MG63 (cell line): ENCODE data around the gene BICDL2. TPM values are rescaled to one million over a fixed set of nuclear protein-coding genes. Genes with fewer than 3 reads are reported as not detected.
"Not testable (repeated sequence)": the region's sequence is repeated elsewhere in the genome, so short reads cannot be mapped to it uniquely, and the experiment has no call there.

Source experiments
- DNase-seq: peaks from one replicate; pipeline ENCODE4 v3.0.0-alpha.2; 2020
- H3K27me3 ChIP-seq: fragments of 250-450 bp; sonication (Bioruptor Pico); 2 replicates; pipeline ENCODE4 v1.5.1; 2020; ENCODE audit warnings: mild to moderate bottlenecking, moderate library complexity
- H3K36me3 ChIP-seq: fragments of 250-450 bp; sonication (Bioruptor Pico); 2 replicates; pipeline ENCODE4 v1.5.1; 2020; ENCODE audit warnings: mild to moderate bottlenecking, moderate library complexity
- H3K4me3 ChIP-seq: fragments of 250-450 bp; sonication (Bioruptor Pico); 2 replicates; pipeline ENCODE4 v1.5.1; 2020; ENCODE audit warnings: mild to moderate bottlenecking, moderate library complexity
- H3K9me3 ChIP-seq: fragments of 250-450 bp; sonication (Bioruptor Pico); 2 replicates; pipeline ENCODE4 v1.5.1; 2020; ENCODE audit warnings: mild to moderate bottlenecking, moderate library complexity
- total RNA-seq: library from RNA; depleted of rRNA; stranded (reverse); fragments of >200 nt; shearing (Covaris generic); gene quantifications from 2 replicates; pipeline ENCODE4 v1.2.3, GENCODE V29; 2014; ENCODE audit warnings: low replicate concordance

Gene BICDL2
- total RNA-seq, 1 experiment from 2014 or later, result not detected

DNA sequence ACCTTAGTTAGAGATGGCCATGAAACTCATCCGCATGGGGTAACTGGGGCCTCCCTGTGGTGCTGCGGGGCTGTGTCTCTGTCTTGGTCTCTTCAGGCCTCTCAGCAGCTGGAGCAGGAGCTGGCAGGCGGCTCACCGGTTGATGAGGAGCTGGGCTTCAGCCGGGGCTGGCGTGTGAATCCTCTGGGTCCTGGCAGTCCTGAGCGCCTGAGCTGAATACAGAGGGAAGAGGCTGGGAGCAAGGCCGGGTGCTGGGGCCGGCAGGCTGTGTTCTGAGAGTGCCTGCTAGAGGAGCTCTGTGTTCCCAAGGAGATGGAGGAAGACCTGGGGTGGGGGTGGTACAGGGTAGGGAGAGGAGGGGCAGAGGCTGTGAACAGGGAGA, 19.0 kb upstream of the BICDL2 start:
- not testable (repeated sequence) for H3K36me3 ChIP-seq, H3K27me3 ChIP-seq, DNase-seq, H3K4me3 ChIP-seq, H3K9me3 ChIP-seq

- no peaks in the 10 kb centered on the region; the same call in 1 of the 2 replicates for H3K36me3 ChIP-seq
- no peak overlapping the region for H3K4me3 ChIP-seq
- DNase-seq, result no peak
- no peaks in the 10 kb centered on the region for H3K27me3 ChIP-seq
- H3K9me3 ChIP-seq, result no peaks in the 10 kb centered on the region
Observed at GRCh38 chr16:3054965-3055733, 18.4 kb upstream of the BICDL2 start.

- H3K27me3 ChIP-seq, DNase-seq, H3K4me3 ChIP-seq, H3K36me3 ChIP-seq, H3K9me3 ChIP-seq: not testable (repeated sequence)
Observed at GRCh38 chr16:3053330-3053710, 16.6 kb upstream of the BICDL2 start.

- H3K27me3 ChIP-seq, H3K4me3 ChIP-seq, DNase-seq, H3K36me3 ChIP-seq, H3K9me3 ChIP-seq: not testable (repeated sequence)
Observed at GRCh38 chr16:3052571-3053329, 16.0 kb upstream of the BICDL2 start.

DNA sequence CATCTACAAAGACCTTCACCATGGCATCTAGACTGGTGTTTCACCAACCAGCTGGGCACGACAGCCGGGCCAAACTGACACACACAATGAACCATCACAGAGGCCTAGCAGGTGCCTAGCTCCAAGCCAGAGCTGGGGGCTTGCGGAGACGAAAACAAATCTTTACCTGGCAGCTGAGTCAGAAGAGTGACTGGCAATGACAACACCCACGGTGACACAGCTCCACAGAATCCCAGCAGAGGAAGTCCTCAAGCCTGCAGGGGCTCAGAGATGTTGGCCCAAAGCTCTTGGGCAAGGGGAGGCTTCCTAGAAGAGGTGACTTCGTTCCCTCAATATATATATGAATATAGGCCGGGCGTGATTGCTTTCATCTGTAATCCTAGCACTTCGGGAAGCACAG, 14.8 kb upstream of the BICDL2 start:
- Histone ChIP-seq H3K27me3 (peaks cover 7% of the 10 kb centered on the region; the same call in 1 of the 2 replicates), H3K9me3 (no peaks in the 10 kb centered on the region), H3K4me3 (no peak overlapping the region), H3K36me3 (no peaks in the 10 kb centered on the region)
- no peak for DNase-seq

DNA sequence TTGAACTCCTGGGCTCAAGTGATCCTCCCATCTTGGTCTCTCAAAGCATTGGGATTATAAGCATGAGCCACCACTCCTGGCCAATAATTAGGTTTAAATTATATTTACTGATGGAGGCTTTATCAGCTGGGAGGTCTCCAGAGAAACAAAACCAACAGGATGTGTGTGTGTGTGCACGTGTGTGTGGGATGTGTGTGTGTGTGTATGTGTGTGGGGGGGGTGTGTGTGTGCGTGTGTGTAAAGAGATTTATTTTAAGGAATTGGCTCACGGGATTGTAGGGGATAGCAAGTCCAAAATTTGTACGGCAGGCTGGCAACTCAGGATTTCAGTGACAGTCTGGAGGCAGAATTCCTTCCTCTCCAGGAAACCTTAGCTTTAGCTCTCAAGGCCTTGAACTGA, 14.3 kb upstream of the BICDL2 start:
- DNase-seq, result no peak
- no peaks in the 10 kb centered on the region for H3K9me3 ChIP-seq
- no peaks in the 10 kb centered on the region for H3K36me3 ChIP-seq
- H3K4me3 ChIP-seq, result no peak overlapping the region
- H3K27me3 ChIP-seq, result peaks cover 12% of the 10 kb centered on the region

DNA sequence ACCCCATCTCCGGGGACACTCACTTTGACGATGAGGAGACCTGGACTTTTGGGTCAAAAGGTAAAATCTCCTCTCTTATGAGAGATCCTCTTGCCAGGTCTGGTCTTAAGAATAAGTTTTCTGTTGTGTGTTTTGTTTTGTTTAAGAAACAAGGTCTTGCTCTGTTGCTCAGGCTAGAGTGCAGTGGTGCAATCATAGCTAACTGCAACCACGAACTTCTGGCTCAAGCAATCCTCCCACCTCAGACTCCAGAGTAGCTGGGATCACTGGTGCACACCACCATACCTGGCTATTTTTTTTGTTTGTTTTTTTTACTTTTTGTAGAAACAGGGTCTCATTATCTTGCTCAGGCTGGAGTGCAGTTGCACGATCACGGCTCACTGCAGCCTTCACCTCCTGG, 13.7 kb upstream of the BICDL2 start:
- DNase-seq, result no peak
- Histone ChIP-seq H3K36me3 (no peaks in the 10 kb centered on the region), H3K4me3 (no peak overlapping the region), H3K27me3 (peaks cover 16% of the 10 kb centered on the region), H3K9me3 (no peaks in the 10 kb centered on the region)

- H3K36me3 ChIP-seq, result no peaks in the 10 kb centered on the region
- no peak overlapping the region for H3K4me3 ChIP-seq
- H3K9me3 ChIP-seq, result no peaks in the 10 kb centered on the region
- H3K27me3 ChIP-seq, result peaks cover 20% of the 10 kb centered on the region
- DNase-seq, result no peak
Observed at GRCh38 chr16:3049921-3050481, 13.3 kb upstream of the BICDL2 start.

DNA sequence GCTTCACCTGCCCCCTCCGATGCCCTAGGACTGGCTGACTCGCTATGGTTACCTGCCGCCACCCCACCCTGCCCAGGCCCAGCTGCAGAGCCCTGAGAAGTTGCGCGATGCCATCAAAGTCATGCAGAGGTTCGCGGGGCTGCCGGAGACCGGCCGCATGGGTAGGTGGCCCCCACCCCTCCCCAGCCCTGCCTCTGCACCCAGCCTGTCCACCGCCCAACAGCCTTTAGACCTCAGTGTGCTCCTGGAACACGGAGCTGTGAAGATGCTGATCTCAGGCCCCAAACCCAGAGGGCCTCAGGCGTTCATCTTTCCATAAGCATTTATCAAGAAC, 10.6 kb upstream of the BICDL2 start:
- H3K27me3 ChIP-seq, result peaks cover 28% of the 10 kb centered on the region
- H3K4me3 ChIP-seq, result no peak overlapping the region
- H3K36me3 ChIP-seq, result no peaks in the 10 kb centered on the region

DNA sequence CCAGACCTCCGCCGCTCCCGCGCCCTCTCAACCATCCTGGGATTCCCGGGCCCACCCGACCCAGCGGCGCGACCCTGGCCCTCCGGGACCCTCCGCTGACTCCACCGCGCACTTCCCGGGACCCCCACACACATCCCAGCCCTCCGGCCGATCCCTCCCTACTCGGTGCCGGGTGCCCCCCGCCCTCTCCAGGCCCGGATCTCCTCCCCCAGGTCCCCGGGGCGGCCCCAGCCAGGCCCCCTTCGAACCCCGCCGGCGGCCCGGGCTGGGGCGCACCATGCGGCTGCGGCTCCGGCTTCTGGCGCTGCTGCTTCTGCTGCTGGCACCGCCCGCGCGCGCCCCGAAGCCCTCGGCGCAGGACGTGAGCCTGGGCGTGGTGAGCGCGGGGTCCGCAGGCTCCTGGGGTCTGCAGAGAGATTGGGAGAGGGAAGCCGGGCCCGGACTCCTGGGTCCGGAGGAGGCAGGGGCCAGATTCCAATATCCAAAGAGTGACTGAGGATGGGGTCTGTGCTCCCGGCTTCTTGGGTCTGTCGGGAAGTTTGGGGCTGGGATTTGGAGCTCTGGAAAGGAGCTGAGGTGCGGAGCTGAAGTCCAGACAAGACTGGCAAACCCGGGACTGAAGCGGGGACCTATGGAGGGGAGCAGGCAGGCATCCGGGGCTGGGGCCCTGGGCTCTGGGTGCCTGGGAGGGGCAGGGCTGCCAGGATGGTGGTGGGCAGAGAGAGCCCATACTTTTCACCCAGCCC, 10.1 kb upstream of the BICDL2 start:
- no peaks in the 10 kb centered on the region for H3K9me3 ChIP-seq
- DNase-seq, result no peak
- no peak overlapping the region for H3K4me3 ChIP-seq
- no peaks in the 10 kb centered on the region for H3K36me3 ChIP-seq
- H3K27me3 ChIP-seq, result peaks cover 28% of the 10 kb centered on the region

More for the DNA sequence above, 10.6 kb upstream of the BICDL2 start:
- no peaks in the 10 kb centered on the region for H3K9me3 ChIP-seq
- DNase-seq, result no peak

DNA sequence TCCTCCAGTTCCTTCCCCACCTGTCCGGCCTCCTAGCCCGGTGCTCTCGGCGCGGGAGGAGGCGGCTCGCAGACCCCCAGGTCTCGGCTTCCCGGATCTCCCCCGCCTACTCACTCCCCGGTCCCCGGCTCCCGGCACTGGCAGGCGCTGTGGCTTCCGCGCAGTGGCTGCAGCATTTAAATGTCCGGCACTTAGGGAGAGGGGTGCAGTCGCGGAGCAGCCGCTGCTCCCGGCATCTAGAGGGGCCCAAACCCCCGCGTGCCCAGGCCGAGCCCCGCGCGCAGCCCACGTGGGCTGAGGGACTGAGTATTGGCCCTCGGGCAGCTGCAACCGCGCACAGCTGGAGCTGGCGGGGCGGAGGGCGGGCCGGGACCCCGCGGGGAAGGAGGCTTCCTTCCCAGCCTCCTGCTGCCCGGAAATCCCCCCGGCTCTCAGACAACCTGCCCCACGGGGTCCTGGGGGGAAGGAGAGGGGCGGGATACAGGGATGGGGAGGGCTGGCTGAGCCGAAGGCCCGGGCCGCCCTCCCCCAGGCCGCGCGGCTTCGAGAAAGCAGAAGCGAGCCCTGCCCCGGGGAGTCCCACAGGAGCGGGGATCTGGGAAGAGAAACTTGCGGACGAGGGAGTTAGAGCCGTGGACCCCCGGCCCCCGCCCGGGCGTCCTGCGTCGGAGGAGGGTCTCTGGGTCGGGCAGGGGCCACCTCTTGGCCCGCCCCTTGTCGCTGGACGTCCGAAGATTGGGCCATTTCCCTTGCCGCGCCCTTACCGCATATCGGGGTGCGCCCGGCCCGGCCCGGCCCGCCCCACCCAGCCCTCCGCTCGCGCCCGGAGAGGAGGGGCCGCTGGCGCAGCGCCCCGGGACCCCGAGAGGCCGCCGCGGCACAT, 9.3 kb upstream of the BICDL2 start, which contains the start of gene MMP25:
Gene MMP25, plus strand, starts transcription at position 804 of the 883 bp plus-strand sequence. CDS start 357 bp downstream, outside the sequence.
- no peak for DNase-seq
- H3K36me3 ChIP-seq, result no peaks in the 10 kb centered on the region
- H3K4me3 ChIP-seq, result peak within 1 kb of the TSS; percentile 50
- H3K27me3 ChIP-seq, result peaks cover 28% of the 10 kb centered on the region
- H3K9me3 ChIP-seq, result no peaks in the 10 kb centered on the region

DNA sequence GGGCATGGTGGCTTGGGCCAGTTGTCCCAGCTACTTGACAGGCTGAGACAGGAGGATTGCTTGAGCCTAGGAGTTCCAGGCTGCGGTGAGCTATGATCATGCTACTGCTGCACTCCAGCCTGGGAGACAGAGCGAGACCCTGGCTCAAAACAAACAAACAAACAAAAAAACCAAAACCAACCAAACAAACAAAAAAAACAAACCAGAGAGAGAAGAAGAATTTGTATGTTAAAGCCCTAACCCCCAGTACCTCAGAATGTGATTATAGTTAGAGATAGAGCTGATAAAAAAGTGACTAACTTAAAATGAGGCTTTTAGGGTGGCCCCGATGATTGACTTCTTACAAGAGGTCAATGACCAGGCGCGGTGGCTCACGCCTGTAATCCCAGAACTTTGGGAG, 8.0 kb upstream of the BICDL2 start:
- Histone ChIP-seq H3K4me3 (no peak overlapping the region), H3K9me3 (no peaks in the 10 kb centered on the region), H3K27me3 (peaks cover 29% of the 10 kb centered on the region), H3K36me3 (no peaks in the 10 kb centered on the region)
- DNase-seq, result no peak

- Histone ChIP-seq H3K9me3 (no peaks in the 10 kb centered on the region), H3K27me3 (peaks cover 47% of the 10 kb centered on the region), H3K36me3 (no peaks in the 10 kb centered on the region), H3K4me3 (no peak overlapping the region)
- no peak for DNase-seq
Observed at GRCh38 chr16:3042376-3042775, 5.6 kb upstream of the BICDL2 start.

- Histone ChIP-seq H3K9me3 (no peaks in the 10 kb centered on the region), H3K27me3 (peaks cover 48% of the 10 kb centered on the region), H3K4me3 (no peak overlapping the region), H3K36me3 (no peaks in the 10 kb centered on the region)
- DNase-seq, result no peak
Observed at GRCh38 chr16:3038896-3039295, 2.2 kb upstream of the BICDL2 start.

GRCh38 chr16:3038256-3038655, 1.5 kb upstream of the BICDL2 start:
- H3K4me3 ChIP-seq, result no peak overlapping the region
- no peaks in the 10 kb centered on the region for H3K36me3 ChIP-seq
- H3K27me3 ChIP-seq, result peaks cover 53% of the 10 kb centered on the region
- no peaks in the 10 kb centered on the region for H3K9me3 ChIP-seq
- DNase-seq, result no peak
